Spleen (tissue), 11 donors: ENCODE measurements around the gene TMEM33. TPM values are rescaled to one million over a fixed set of nuclear protein-coding genes. Genes with fewer than 3 reads are reported as not detected.

Source experiments
- DNase-seq: peaks from one replicate; pipeline ENCODE4 v3.0.0-alpha.2; 2020
- H3K27ac ChIP-seq, 8 donors: fragments of 200-600 bp; sonication (generic) in 7 of 8; 1 replicate in 4 of 8; 2 replicates in 4 of 8; pipeline versions ENCODE4 v1.5.0 to v1.8.0; 2016 to 2021; ENCODE audit warnings: inconsistent platforms in 4 of 8, mild to moderate bottlenecking in 4 of 8, moderate library complexity in 1 of 8
- H3K27me3 ChIP-seq, 7 donors: fragments of 200-600 bp; sonication (generic) in 6 of 7; replicated peaks in 1 of 7; 1 replicate in 4 of 7; 2 replicates in 3 of 7; pipeline versions ENCODE4 v1.5.0 to v1.8.0; 2016 to 2021; ENCODE audit warnings: inconsistent platforms in 3 of 7, mild to moderate bottlenecking in 1 of 7
- H3K36me3 ChIP-seq, 6 donors: fragments of 200-600 bp; sonication (generic) in 5 of 6; 1 replicate in 4 of 6; 2 replicates in 2 of 6; pipeline versions ENCODE4 v1.5.0 to v1.8.0; 2016 to 2021; ENCODE audit warnings: inconsistent platforms in 2 of 6
- H3K4me1 ChIP-seq, 6 donors: fragments of 200-600 bp; sonication (generic) in 5 of 6; 1 replicate in 3 of 6; 2 replicates in 3 of 6; pipeline versions ENCODE4 v1.5.0 to v1.8.0; 2016 to 2021; ENCODE audit warnings: inconsistent platforms in 3 of 6
- H3K4me3 ChIP-seq, 8 donors: fragments of 200-600 bp; sonication (generic) in 7 of 8; 1 replicate in 4 of 8; 2 replicates in 4 of 8; pipeline versions ENCODE4 v1.5.0 to v1.8.0; 2016 to 2021; ENCODE audit warnings: inconsistent platforms in 4 of 8, mild to moderate bottlenecking in 4 of 8, moderate library complexity in 2 of 8
- H3K9me3 ChIP-seq, 8 donors: fragments of 200-600 bp; sonication (generic) in 7 of 8; 1 replicate in 4 of 8; 2 replicates in 4 of 8; pipeline versions ENCODE4 v1.5.0 to v1.8.0; 2016 to 2021; ENCODE audit warnings: inconsistent platforms in 4 of 8
- CTCF ChIP-seq, 11 experiments: fragments of 200-600 bp in 7 of 11; fragments of 450-650 bp in 4 of 11; sonication (generic) in 4 of 11; IDR thresholded peaks in 8 of 11; conservative IDR thresholded peaks in 3 of 11; 1 replicate in 7 of 11; 2 replicates in 4 of 11; pipeline versions ENCODE4 v1.4.0 to v1.8.0; 2016 to 2021; ENCODE audit warnings: antibody characterized with exemption in 11 of 11, inconsistent platforms in 4 of 11, mild to moderate bottlenecking in 1 of 11
- POLR2A ChIP-seq, 3 donors: fragments of 450-650 bp; IDR thresholded peaks; one replicate each; pipeline ENCODE4 v1.5.1; 2017; ENCODE audit warnings: antibody characterized with exemption in 3 of 3, mild to moderate bottlenecking in 1 of 3
- POLR2AphosphoS5 ChIP-seq, 3 donors: sonication (generic); formaldehyde crosslinking; IDR thresholded peaks; one replicate each; pipeline ENCODE4 v1.5.1; 2017; ENCODE audit warnings: antibody characterized with exemption in 3 of 3
- WGBS, 5 donors: extraction: QIAGEN DNeasy Blood & Tissue Kit in 3 of 5; methylation state at CpG; one replicate each; pipeline versions ENCODE4 v1.1.5 to v1.1.7; 2013 to 2018; 5-methylcytosine and 5-hydroxymethylcytosine counted together
- intact Hi-C: fragments of 100-400 bp; cut with DNase I; formaldehyde crosslinking; loops from one replicate; pipeline ENCODE4 v1.15.0; 2023; ENCODE audit warnings: low total_unique reads
- polyA plus RNA-seq, 3 donors: library from polyadenylated mRNA; stranded (reverse); fragments of 200-250 nt; gene quantifications; one replicate each; pipeline ENCODE4 v1.2.1, GENCODE V29; 2013
- small RNA-seq, 4 donors: library from RNA; depleted of rRNA; stranded (forward); fragments of <200 nt; gene quantifications; one replicate each; pipeline ENCODE3, GENCODE V24; 2016
- total RNA-seq, 7 donors: library from RNA; depleted of rRNA in 3 of 7; stranded (reverse); fragments of >200 nt in 3 of 7; fragmentation: NEBNext Ultra II Directional in 4 of 7; extraction: Animal tissue kit (Norgen Biotek cat#: 25700) in 4 of 7; gene quantifications; one replicate each; pipeline versions ENCODE4 v1.1.0 to v1.2.1, GENCODE V29; 2016 to 2021
- donor health status: healthy with polysubstance abuse.
- donor health status: DM: no; HTN: no; CAD: no; lungs with moderate emphysema.
- donor health status: DM: no; HTN: no; CAD: no.
- donor health status: Bipolar disorder and iron deficiency.
- donor health status: healthy.
- donor health status: DM: no; HTN: no; CAD: no.
- donor health status: DM: yes; HTN: yes; CAD: no.

TMEM33 gene
- total and polyA plus RNA-seq, 10 donors: 4.3 to 69.2 (median 53.4) TPM

GRCh38 chr4:41998019-41998418 is 62.8 kb downstream of the TMEM33 start:
- no peak for DNase-seq
- Histone ChIP-seq H3K27ac (no peak overlapping the region), H3K36me3 (peaks cover 0 to 19% (median 0%) of the 10 kb centered on the region in 6 donors), H3K9me3 (no peaks in the 10 kb centered on the region), H3K4me3 (no peak overlapping the region), H3K27me3 (no peaks in the 10 kb centered on the region), H3K4me1 (peaks cover 0 to 48% (median 7%) of the 10 kb centered on the region in 6 donors)
- TF ChIP-seq CTCF (IDR thresholded peaks at IDR 0.05 in 8 of 11, conservative IDR thresholded peaks at IDR 0.05 in 3 of 11) (no peak), POLR2AphosphoS5 (IDR thresholded peaks at IDR 0.05) (no peak), POLR2A (IDR thresholded peaks at IDR 0.05) (no peak)
- intact Hi-C loops: no loop called here
- WGBS, 5 donors: 92 to 98% (median 95%) methylated on average over 3 of the region's 3 CpGs

- Histone ChIP-seq H3K4me3 (no peak overlapping the region), H3K9me3 (no peaks in the 10 kb centered on the region), H3K36me3 (peaks cover 0 to 31% (median 2%) of the 10 kb centered on the region in 6 donors), H3K27me3 (no peaks in the 10 kb centered on the region), H3K4me1 (peaks cover 0 to 37% (median 2%) of the 10 kb centered on the region in 6 donors), H3K27ac (no peak overlapping the region)
- TF ChIP-seq POLR2A (IDR thresholded peaks at IDR 0.05): no peak
- TF ChIP-seq POLR2AphosphoS5 (IDR thresholded peaks at IDR 0.05): no peak
- TF ChIP-seq CTCF (IDR thresholded peaks at IDR 0.05 in 8 of 11, conservative IDR thresholded peaks at IDR 0.05 in 3 of 11): no peak
- DNase-seq: no peak
- intact Hi-C loops: no loop called here
Measured at GRCh38 chr4:41999321-41999720, 64.1 kb downstream of the TMEM33 start.

- no peak for TF ChIP-seq CTCF (IDR thresholded peaks at IDR 0.05 in 8 of 11, conservative IDR thresholded peaks at IDR 0.05 in 3 of 11)
- no peak for TF ChIP-seq POLR2A (IDR thresholded peaks at IDR 0.05)
- no peak for TF ChIP-seq POLR2AphosphoS5 (IDR thresholded peaks at IDR 0.05)
- Histone ChIP-seq H3K27ac (no peak overlapping the region), H3K36me3 (peaks cover 0 to 83% (median 8%) of the 10 kb centered on the region in 6 donors), H3K4me1 (peaks cover 0 to 10% (median 1%) of the 10 kb centered on the region in 6 donors), H3K27me3 (no peaks in the 10 kb centered on the region), H3K9me3 (no peaks in the 10 kb centered on the region), H3K4me3 (no peak overlapping the region)
- intact Hi-C loops: no loop called here
- DNase-seq: no peak
- WGBS, 5 donors: 95 to 98% (median 96%) methylated on average over 3 of the region's 3 CpGs
Measured at GRCh38 chr4:42008011-42008786, 73.0 kb downstream of the TMEM33 start.

Small RNA genes within 50 kb of the gene (small RNA-seq; reads per million reads assigned to genes)
- gene AC108210.2: 0 reads per million in 4 donors

Other genes starting within 250 kb of the TMEM33 start
- not detected for gene PHOX2B, start 186.7 kb upstream of the TMEM33 start, total RNA-seq
- gene PHOX2B, start 186.7 kb upstream of the TMEM33 start, polyA plus RNA-seq: under 1 TPM in 1 of 3 donors, not detected in 2; 0.03 TPM
- gene DCAF4L1, start 46.3 kb downstream of the TMEM33 start, total RNA-seq: 1 to 10 TPM in 2 of 7 donors, under 1 TPM in 5; 0.37 to 2.5 (median 0.79) TPM
- under 1 TPM; 0.15 to 0.20 (median 0.16) TPM for gene DCAF4L1, start 46.3 kb downstream of the TMEM33 start, polyA plus RNA-seq
- gene SLC30A9, start 55.1 kb downstream of the TMEM33 start, total RNA-seq: 10 to 100 TPM; 28.1 to 54.4 (median 35.0) TPM
- 10 to 100 TPM in 1 of 3 donors, 1 to 10 TPM in 2; 7.1 to 11.0 (median 8.5) TPM for gene SLC30A9, start 55.1 kb downstream of the TMEM33 start, polyA plus RNA-seq
- gene BEND4, start 217.2 kb downstream of the TMEM33 start, total RNA-seq: 1 to 10 TPM; 3.7 to 8.3 (median 5.5) TPM
- gene BEND4, start 217.2 kb downstream of the TMEM33 start, polyA plus RNA-seq: 1 to 10 TPM; 1.1 to 1.8 (median 1.5) TPM